CD4-positive, alpha-beta memory T cell (primary cell): ENCODE measurements around the gene SHQ1. TPM values are rescaled to one million over a fixed set of nuclear protein-coding genes. Genes with fewer than 3 reads are reported as not detected.

Experiments used
- CTCF ChIA-PET: fragments of 350-600 bp; sonication (Branson Sonifier 250); formaldehyde crosslinking; loops from one replicate; lab custom pipeline; 2021; ENCODE audit warnings: inconsistent platforms; ENCODE audit not compliant: partially characterized antibody; lab: Charles Lee
- POLR2A ChIA-PET: fragments of 350-600 bp; sonication (Branson Sonifier 250); formaldehyde crosslinking; loops from one replicate; lab custom pipeline; 2021; ENCODE audit not compliant: partially characterized antibody; lab: Charles Lee
- DNase-seq, 5 donors: peaks; one replicate each; pipeline versions ENCODE4 v3.0.0 to v3.0.0-alpha.2; 2020 to 2022; ENCODE audit warnings: mixed read lengths in 1 of 5
- H3K27ac ChIP-seq: one replicate; pipeline ENCODE4 v1.7.0; 2013; ENCODE audit warnings: low read depth, low read length
- H3K27me3 ChIP-seq: 2 replicates; pipeline ENCODE4 v1.7.0; 2013; ENCODE audit warnings: mild to moderate bottlenecking, low read length, moderate library complexity; ENCODE audit not compliant: insufficient read depth
- H3K36me3 ChIP-seq: 2 replicates; pipeline ENCODE4 v1.7.0; 2013; ENCODE audit warnings: mild to moderate bottlenecking, low read length, moderate library complexity; ENCODE audit not compliant: insufficient read depth
- H3K4me1 ChIP-seq: 2 replicates; pipeline ENCODE4 v1.7.0; 2013; ENCODE audit warnings: mild to moderate bottlenecking, low read length, moderate library complexity; ENCODE audit not compliant: insufficient read depth
- H3K4me3 ChIP-seq, 2 donors: one replicate each; pipeline ENCODE4 v1.7.0; 2013; ENCODE audit warnings: low read length in 2 of 2, mild to moderate bottlenecking in 1 of 2
- H3K9me3 ChIP-seq, 2 donors: one replicate each; pipeline ENCODE4 v1.7.0; 2013; ENCODE audit warnings: low read length in 2 of 2, control low read depth in 1 of 2; ENCODE audit not compliant: control insufficient read depth in 1 of 2
- H3K27ac Mint-ChIP-seq, 7 donors: one replicate each; pipeline ENCODE4 v1.8.0; 2020 to 2021; ENCODE audit warnings: mixed read lengths in 7 of 7, mild to moderate bottlenecking in 6 of 7, inconsistent platforms in 3 of 7, moderate library complexity in 3 of 7
- H3K27me3 Mint-ChIP-seq, 2 donors: one replicate each; pipeline ENCODE4 v1.8.0; 2020 to 2021; ENCODE audit warnings: mixed read lengths in 2 of 2
- H3K36me3 Mint-ChIP-seq, 2 donors: one replicate each; pipeline ENCODE4 v1.8.0; 2020 to 2021; ENCODE audit warnings: mixed read lengths in 2 of 2, inconsistent platforms in 1 of 2, mild to moderate bottlenecking in 1 of 2
- H3K4me1 Mint-ChIP-seq, 4 donors: one replicate each; pipeline ENCODE4 v1.8.0; 2020 to 2021; ENCODE audit warnings: mixed read lengths in 4 of 4, mild to moderate bottlenecking in 1 of 4
- H3K4me3 Mint-ChIP-seq, 8 donors: one replicate each; pipeline ENCODE4 v1.8.0; 2020 to 2021; ENCODE audit warnings: mixed read lengths in 8 of 8, mild to moderate bottlenecking in 7 of 8, moderate library complexity in 6 of 8, inconsistent platforms in 3 of 8
- H3K9me3 Mint-ChIP-seq, 8 donors: one replicate each; pipeline ENCODE4 v1.8.0; 2020 to 2021; ENCODE audit warnings: mixed read lengths in 8 of 8, mild to moderate bottlenecking in 5 of 8, inconsistent platforms in 3 of 8, moderate library complexity in 1 of 8
- intact Hi-C: fragments of 100-400 bp; cut with micrococcal nuclease; formaldehyde crosslinking; loops from one replicate; pipeline ENCODE4 v1.15.1; 2023
- polyA plus RNA-seq, 2 donors: library from polyadenylated mRNA; unstranded; fragments of 300-500 nt; fragmentation: Illumina TruSeq; gene quantifications; one replicate each; pipeline ENCODE4 v1.2.3, GENCODE V29; 2021
- total RNA-seq, 2 experiments: library from RNA; stranded (reverse); gene quantifications; one replicate each; pipeline ENCODE4 v1.2.3, GENCODE V29; 2021

Gene SHQ1
- total and polyA plus RNA-seq, 4 experiments from 2014 or later: 6.6 to 31.2 (median 26.1) TPM

GRCh38 chr3:72768006-72768441, 80.2 kb downstream of the SHQ1 start:
- intact Hi-C loops: no loop called here
- ChIA-PET CTCF (interaction anchor here (1.3 kb wide), 1 partner anchor 55 kb away, joined by 3 read pairs; no protein-coding TSS in a partner anchor), POLR2A (no interaction called here)
- H3K4me1 ChIP-seq: no peaks in the 10 kb centered on the region
- no peak overlapping the region for H3K4me3 Mint-ChIP-seq
- no peak overlapping the region for H3K27ac Mint-ChIP-seq
- H3K9me3 ChIP-seq: no peaks in the 10 kb centered on the region
- H3K27me3 ChIP-seq: no peaks in the 10 kb centered on the region
- H3K4me1 Mint-ChIP-seq: peaks cover 0 to 4% (median 2%) of the 10 kb centered on the region in 4 donors
- H3K27me3 Mint-ChIP-seq: no peaks in the 10 kb centered on the region
- no peak overlapping the region for H3K27ac ChIP-seq
- no peak for DNase-seq
- no peaks in the 10 kb centered on the region for H3K9me3 Mint-ChIP-seq
- H3K36me3 Mint-ChIP-seq: peaks cover 27 to 37% of the 10 kb centered on the region in 2 donors
- H3K36me3 ChIP-seq: no peaks in the 10 kb centered on the region
- no peak overlapping the region for H3K4me3 ChIP-seq

- Mint-ChIP-seq H3K27ac (peak overlapping the region in 2 of 7 donors; percentile 14 to 73), H3K9me3 (no peaks in the 10 kb centered on the region), H3K27me3 (no peaks in the 10 kb centered on the region), H3K4me1 (peaks cover 0 to 4% (median 3%) of the 10 kb centered on the region in 4 donors), H3K4me3 (no peak overlapping the region), H3K36me3 (peaks cover 29 to 44% of the 10 kb centered on the region in 2 donors)
- Histone ChIP-seq H3K27ac (no peak overlapping the region), H3K36me3 (no peaks in the 10 kb centered on the region), H3K9me3 (no peaks in the 10 kb centered on the region), H3K4me3 (no peak overlapping the region), H3K4me1 (no peaks in the 10 kb centered on the region), H3K27me3 (no peaks in the 10 kb centered on the region)
- ChIA-PET CTCF (interaction anchor here (1.0 kb wide), 1 partner anchor 101 kb away, joined by 3 read pairs; no protein-coding TSS in a partner anchor), POLR2A (no interaction called here)
- intact Hi-C loops: no loop called here
- DNase-seq: no peak
Observed at GRCh38 chr3:72766866-72767265, 81.4 kb downstream of the SHQ1 start.

- Mint-ChIP-seq H3K27me3 (no peaks in the 10 kb centered on the region), H3K27ac (peak overlapping the region in 1 of 7 donors; percentile 44), H3K4me3 (no peak overlapping the region), H3K4me1 (peaks cover 2 to 7% (median 7%) of the 10 kb centered on the region in 4 donors), H3K9me3 (no peaks in the 10 kb centered on the region), H3K36me3 (peaks cover 22 to 32% of the 10 kb centered on the region in 2 donors)
- H3K27me3 ChIP-seq: no peaks in the 10 kb centered on the region
- no peak overlapping the region for H3K4me3 ChIP-seq
- no peak for DNase-seq
- H3K36me3 ChIP-seq: no peaks in the 10 kb centered on the region
- H3K27ac ChIP-seq: no peak overlapping the region
- ChIA-PET POLR2A (interaction anchor here (1.2 kb wide), 1 partner anchor 10 kb away, joined by 3 read pairs; no protein-coding TSS in a partner anchor), CTCF (no interaction called here)
- H3K9me3 ChIP-seq: no peaks in the 10 kb centered on the region
- no peaks in the 10 kb centered on the region for H3K4me1 ChIP-seq
- intact Hi-C loops: no loop called here
Observed at GRCh38 chr3:72763751-72764440, 84.3 kb downstream of the SHQ1 start.

GRCh38 chr3:72761410-72761809, 86.8 kb downstream of the SHQ1 start:
- Histone ChIP-seq H3K9me3 (no peaks in the 10 kb centered on the region), H3K27me3 (no peaks in the 10 kb centered on the region), H3K4me1 (peaks cover 19% of the 10 kb centered on the region), H3K36me3 (no peaks in the 10 kb centered on the region), H3K27ac (no peak overlapping the region), H3K4me3 (no peak overlapping the region)
- POLR2A ChIA-PET: no interaction called here
- CTCF ChIA-PET: no interaction called here
- Mint-ChIP-seq H3K27ac (no peak overlapping the region), H3K27me3 (no peaks in the 10 kb centered on the region), H3K4me3 (no peak overlapping the region), H3K4me1 (peaks cover 21 to 29% (median 24%) of the 10 kb centered on the region in 4 donors), H3K36me3 (peaks cover 12 to 20% of the 10 kb centered on the region in 2 donors), H3K9me3 (no peaks in the 10 kb centered on the region)
- no peak for DNase-seq
- intact Hi-C loops: no loop called here

- intact Hi-C loops: no loop called here
- no peaks in the 10 kb centered on the region for H3K27me3 ChIP-seq
- peaks cover 7 to 15% of the 10 kb centered on the region in 2 donors for H3K36me3 Mint-ChIP-seq
- H3K4me1 ChIP-seq: peaks cover 31% of the 10 kb centered on the region
- H3K4me3 Mint-ChIP-seq: no peak overlapping the region
- H3K4me1 Mint-ChIP-seq: peaks cover 23 to 39% (median 31%) of the 10 kb centered on the region in 4 donors
- ChIA-PET CTCF (interaction anchor here (0.7 kb wide), 1 partner anchor 8 kb away, joined by 3 read pairs; no protein-coding TSS in a partner anchor), POLR2A (interaction anchor here (1.4 kb wide), 1 partner anchor 21 kb away, joined by 4 read pairs; no protein-coding TSS in a partner anchor)
- H3K27ac ChIP-seq: no peak overlapping the region
- no peaks in the 10 kb centered on the region for H3K9me3 ChIP-seq
- no peaks in the 10 kb centered on the region for H3K36me3 ChIP-seq
- peak overlapping the region in 1 of 7 donors; percentile 36 for H3K27ac Mint-ChIP-seq
- no peak for DNase-seq
- no peak overlapping the region for H3K4me3 ChIP-seq
- no peaks in the 10 kb centered on the region for H3K9me3 Mint-ChIP-seq
- no peaks in the 10 kb centered on the region for H3K27me3 Mint-ChIP-seq
Observed at GRCh38 chr3:72760225-72760624, 88.0 kb downstream of the SHQ1 start.

- Mint-ChIP-seq H3K36me3 (peaks cover 4 to 7% of the 10 kb centered on the region in 2 donors), H3K4me1 (peaks cover 24 to 40% (median 33%) of the 10 kb centered on the region in 4 donors), H3K9me3 (no peaks in the 10 kb centered on the region), H3K27me3 (no peaks in the 10 kb centered on the region), H3K27ac (peak overlapping the region; percentile 74 to 97 (median 92)), H3K4me3 (peak overlapping the region; percentile 50 to 84 (median 68))
- Histone ChIP-seq H3K4me3 (peak overlapping the region in 1 of 2 donors; percentile 25), H3K9me3 (no peaks in the 10 kb centered on the region), H3K4me1 (peaks cover 34% of the 10 kb centered on the region), H3K36me3 (no peaks in the 10 kb centered on the region), H3K27ac (peak overlapping the region; percentile 49), H3K27me3 (no peaks in the 10 kb centered on the region)
- ChIA-PET POLR2A (interaction anchor here (5.1 kb wide), 1 partner anchor 18 kb away, joined by 31 read pairs; no protein-coding TSS in a partner anchor), CTCF (interaction anchor here (1.2 kb wide), 1 partner anchor 14 kb away, joined by 3 read pairs; no protein-coding TSS in a partner anchor)
- DNase-seq: peak; percentile 67 to 77 (median 71)
- intact Hi-C loops: loop anchor here (1.0 to 5.0 kb wide), 4 partner anchors 18 to 1034 kb away; no protein-coding TSS in a partner anchor
Observed at GRCh38 chr3:72756900-72757299, 91.3 kb downstream of the SHQ1 start.

GRCh38 chr3:72754582-72754981, 93.7 kb downstream of the SHQ1 start:
- no peak overlapping the region for H3K4me3 Mint-ChIP-seq
- no peak for DNase-seq
- no peaks in the 10 kb centered on the region for H3K36me3 ChIP-seq
- H3K27me3 Mint-ChIP-seq: no peaks in the 10 kb centered on the region
- H3K27ac ChIP-seq: no peak overlapping the region
- peaks cover 22 to 40% (median 33%) of the 10 kb centered on the region in 4 donors for H3K4me1 Mint-ChIP-seq
- no peaks in the 10 kb centered on the region for H3K9me3 Mint-ChIP-seq
- no peaks in the 10 kb centered on the region for H3K27me3 ChIP-seq
- H3K27ac Mint-ChIP-seq: peak overlapping the region in 5 of 7 donors; percentile 23 to 90 (median 27)
- ChIA-PET POLR2A (interaction anchor here (1.3 to 5.1 kb wide), 3 partner anchors 8 to 15 kb away, joined by 5 to 31 read pairs (median 5); no protein-coding TSS in a partner anchor), CTCF (interaction anchor here (1.3 to 2.5 kb wide), 2 partner anchors 16 to 68 kb away, joined by 5 to 11 read pairs; no protein-coding TSS in a partner anchor)
- no peak overlapping the region for H3K4me3 ChIP-seq
- H3K4me1 ChIP-seq: peaks cover 34% of the 10 kb centered on the region
- H3K9me3 ChIP-seq: no peaks in the 10 kb centered on the region
- intact Hi-C loops: no loop called here
- peaks cover 7 to 11% of the 10 kb centered on the region in 2 donors for H3K36me3 Mint-ChIP-seq
